ENCODE results near the gene CASK. TPM values are rescaled to one million over a fixed set of nuclear protein-coding genes. Genes with fewer than 3 reads are reported as not detected.

Gene CASK
- total and polyA plus RNA-seq, 2 donors from 2014 or later: 15.9 to 58.9 TPM

GRCh38 chrX:41666251-41666650 lies 257.1 kb downstream of the CASK start:
- Histone ChIP-seq H3K27ac (ENCODE audit: low read depth in 2 of 2, low read length in 2 of 2) (no peak overlapping the region), H3K4me3 (ENCODE audit: low read length in 3 of 3) (no peak overlapping the region), H3K36me3 (ENCODE audit: control insufficient read depth in 2 of 3, insufficient read depth in 3 of 3, low read length in 3 of 3) (no peaks in the 10 kb centered on the region), H3K27me3 (ENCODE audit: control insufficient read depth, insufficient read depth, low read length) (peaks cover 2% of the 10 kb centered on the region), H3K9ac (ENCODE audit: low read length in 3 of 3) (no peak overlapping the region), H3K9me3 (ENCODE audit: control insufficient read depth in 2 of 3, insufficient read depth in 1 of 3, low read length in 3 of 3) (no peaks in the 10 kb centered on the region), H3K4me1 (ENCODE audit: control insufficient read depth in 2 of 3, insufficient read depth in 2 of 3, low read depth in 1 of 3, low read length in 3 of 3) (peaks cover 0 to 16% (median 2%) of the 10 kb centered on the region in 3 donors)
- no peak for FAIRE-seq
- DNase-seq: no peak
- TF ChIP-seq CTCF (IDR thresholded peaks at IDR 0.05; ENCODE audit: borderline replicate concordance, extremely low read depth, insufficient read depth): no peak
- intact Hi-C loops (cut with DNase I): no loop called here

- no peak overlapping the region for H3K9ac ChIP-seq (ENCODE audit: low read length in 3 of 3)
- FAIRE-seq (no peak), DNase-seq (no peak)
- intact Hi-C loops (cut with DNase I): no loop called here
- no peak overlapping the region for H3K4me3 ChIP-seq (ENCODE audit: low read length in 3 of 3)
- no peaks in the 10 kb centered on the region for H3K9me3 ChIP-seq (ENCODE audit: control insufficient read depth in 2 of 3, insufficient read depth in 1 of 3, low read length in 3 of 3)
- H3K27ac ChIP-seq (ENCODE audit: low read depth in 2 of 2, low read length in 2 of 2): no peak overlapping the region
- no peaks in the 10 kb centered on the region for H3K36me3 ChIP-seq (ENCODE audit: control insufficient read depth in 2 of 3, insufficient read depth in 3 of 3, low read length in 3 of 3)
- H3K27me3 ChIP-seq (ENCODE audit: control insufficient read depth, insufficient read depth, low read length): peaks cover 2% of the 10 kb centered on the region
- no peak for TF ChIP-seq CTCF (IDR thresholded peaks at IDR 0.05; ENCODE audit: borderline replicate concordance, extremely low read depth, insufficient read depth)
- H3K4me1 ChIP-seq (ENCODE audit: control insufficient read depth in 2 of 3, insufficient read depth in 2 of 3, low read depth in 1 of 3, low read length in 3 of 3): peaks cover 0 to 16% (median 2%) of the 10 kb centered on the region in 3 donors
Measured at GRCh38 chrX:41665686-41666085, 257.7 kb downstream of the CASK start.

DNA sequence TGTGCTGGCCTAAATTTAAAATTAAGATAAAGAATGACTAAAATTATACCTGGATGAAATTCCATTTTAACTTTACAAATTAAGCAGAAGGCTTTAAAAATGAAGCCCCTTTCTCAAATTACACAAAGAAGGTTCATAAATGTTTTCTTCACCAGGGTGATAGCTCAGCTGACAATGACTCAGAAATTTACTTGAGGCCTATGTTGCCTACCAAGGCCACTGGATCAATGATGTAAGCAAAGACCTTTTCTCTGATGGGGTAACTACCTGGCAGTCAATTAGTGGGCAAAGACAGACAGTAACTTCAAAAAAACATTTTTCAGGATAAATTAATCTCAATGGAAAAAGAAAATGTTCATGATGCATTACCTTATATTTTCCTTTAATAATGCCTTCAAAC lies 258.4 kb downstream of the CASK start:
- Histone ChIP-seq H3K9me3 (ENCODE audit: control insufficient read depth in 2 of 3, insufficient read depth in 1 of 3, low read length in 3 of 3) (no peaks in the 10 kb centered on the region), H3K27me3 (ENCODE audit: control insufficient read depth, insufficient read depth, low read length) (peaks cover 4% of the 10 kb centered on the region), H3K36me3 (ENCODE audit: control insufficient read depth in 2 of 3, insufficient read depth in 3 of 3, low read length in 3 of 3) (no peaks in the 10 kb centered on the region), H3K4me3 (ENCODE audit: low read length in 3 of 3) (no peak overlapping the region), H3K4me1 (ENCODE audit: control insufficient read depth in 2 of 3, insufficient read depth in 2 of 3, low read depth in 1 of 3, low read length in 3 of 3) (peaks cover 0 to 16% (median 2%) of the 10 kb centered on the region in 3 donors), H3K27ac (ENCODE audit: low read depth in 2 of 2, low read length in 2 of 2) (no peak overlapping the region), H3K9ac (ENCODE audit: low read length in 3 of 3) (no peak overlapping the region)
- no peak for FAIRE-seq
- intact Hi-C loops (cut with DNase I): no loop called here
- DNase-seq: no peak
- TF ChIP-seq CTCF (IDR thresholded peaks at IDR 0.05; ENCODE audit: borderline replicate concordance, extremely low read depth, insufficient read depth): no peak

DNA sequence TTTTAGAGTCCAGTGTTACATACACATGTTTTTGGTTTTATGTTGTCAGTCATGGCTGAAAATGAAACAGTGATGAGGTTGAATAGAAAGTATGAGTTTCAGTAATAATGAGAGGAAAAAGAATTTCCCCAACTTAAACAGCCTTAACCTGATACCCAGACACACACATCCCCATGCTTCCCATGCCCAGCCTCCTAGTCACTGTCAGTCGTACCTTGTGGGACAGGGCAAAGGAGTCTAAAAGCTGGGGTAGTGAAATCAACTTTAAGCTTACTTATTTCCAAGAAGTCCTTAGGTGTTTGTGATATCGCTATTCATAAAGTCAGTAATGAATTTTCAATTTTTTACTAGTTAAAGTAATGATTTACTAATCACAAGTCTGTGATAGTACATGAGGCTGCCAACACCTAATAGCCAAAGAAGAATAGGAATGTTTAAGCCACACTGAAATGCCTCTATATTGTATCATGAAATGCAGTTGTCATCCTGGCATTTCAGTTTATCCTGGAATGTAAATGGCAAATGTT lies 258.9 kb downstream of the CASK start:
- Histone ChIP-seq H3K36me3 (ENCODE audit: control insufficient read depth in 2 of 3, insufficient read depth in 3 of 3, low read length in 3 of 3) (no peaks in the 10 kb centered on the region), H3K9me3 (ENCODE audit: control insufficient read depth in 2 of 3, insufficient read depth in 1 of 3, low read length in 3 of 3) (no peaks in the 10 kb centered on the region), H3K27ac (ENCODE audit: low read depth in 2 of 2, low read length in 2 of 2) (no peak overlapping the region), H3K9ac (ENCODE audit: low read length in 3 of 3) (no peak overlapping the region), H3K4me1 (ENCODE audit: control insufficient read depth in 2 of 3, insufficient read depth in 2 of 3, low read depth in 1 of 3, low read length in 3 of 3) (peaks cover 0 to 16% (median 2%) of the 10 kb centered on the region in 3 donors), H3K4me3 (ENCODE audit: low read length in 3 of 3) (no peak overlapping the region), H3K27me3 (ENCODE audit: control insufficient read depth, insufficient read depth, low read length) (peaks cover 4% of the 10 kb centered on the region)
- DNase-seq: no peak
- no peak for TF ChIP-seq CTCF (IDR thresholded peaks at IDR 0.05; ENCODE audit: borderline replicate concordance, extremely low read depth, insufficient read depth)
- FAIRE-seq: no peak
- intact Hi-C loops (cut with DNase I): no loop called here

Measured in kidney (tissue), 14 donors.